Left renal cortex interstitium (tissue), 4 donors: ENCODE measurements around the gene IMMT. TPM values are rescaled to one million over a fixed set of nuclear protein-coding genes. Genes with fewer than 3 reads are reported as not detected.
"Not testable (repeated sequence)": the region's sequence is repeated elsewhere in the genome, so short reads cannot be mapped to it uniquely, and the experiment has no call there.

Experiments
- DNase-seq, 4 donors: peaks; one replicate each; pipeline ENCODE4 v3.0.0-alpha.2; 2013; ENCODE audit warnings: low read depth in 4 of 4, low spot score in 2 of 4, missing footprints in 1 of 4
- polyA plus RNA-seq, 4 donors: library from polyadenylated mRNA; unstranded; fragments of 120-200 nt; gene quantifications; one replicate each; pipeline ENCODE4 v1.2.1, GENCODE V29; 2013; ENCODE audit not compliant: insufficient read length in 4 of 4

IMMT gene
- polyA plus RNA-seq, result 100 to 1,000 TPM; 105 to 119 (median 107) TPM

- peak; percentile 87 to 93 (median 91) for DNase-seq
These were observed at the start of gene IMMT for GRCh38 chr2:86195055-86195807. Gene IMMT, minus strand, starts transcription at chr2:86195462. Its CDS starts 80 bp downstream, at chr2:86195382.

- DNase-seq, result not testable (repeated sequence)
These were observed 49.5 kb upstream of the IMMT start for GRCh38 chr2:86244781-86245180.

- DNase-seq, result no peak
These were observed 48.9 kb upstream of the IMMT start for GRCh38 chr2:86243950-86244733.

- no peak for DNase-seq
These were observed 48.0 kb upstream of the IMMT start for GRCh38 chr2:86243272-86243671.

- DNase-seq, result no peak
These were observed 46.3 kb upstream of the IMMT start for GRCh38 chr2:86241611-86242010.

GRCh38 chr2:86240251-86240650 lies 45.0 kb upstream of the IMMT start:
- DNase-seq, result no peak

- no peak for DNase-seq
These were observed 44.5 kb upstream of the IMMT start for GRCh38 chr2:86239745-86240144.

GRCh38 chr2:86239326-86239725 lies 44.1 kb upstream of the IMMT start:
- DNase-seq, result no peak

GRCh38 chr2:86238354-86238753 lies 43.1 kb upstream of the IMMT start:
- DNase-seq, result no peak

GRCh38 chr2:86237172-86237571 lies 41.9 kb upstream of the IMMT start:
- no peak for DNase-seq

GRCh38 chr2:86235196-86235980 lies 40.1 kb upstream of the IMMT start:
- no peak for DNase-seq

- DNase-seq, result no peak
These were observed 39.4 kb upstream of the IMMT start for GRCh38 chr2:86234563-86235131.

GRCh38 chr2:86233436-86233835 lies 38.2 kb upstream of the IMMT start:
- no peak for DNase-seq

GRCh38 chr2:86232910-86233309 lies 37.6 kb upstream of the IMMT start:
- no peak for DNase-seq

GRCh38 chr2:86232373-86232784 lies 37.1 kb upstream of the IMMT start:
- no peak for DNase-seq

- no peak for DNase-seq
These were observed 36.6 kb upstream of the IMMT start for GRCh38 chr2:86231680-86232372.

GRCh38 chr2:86230961-86231360 lies 35.7 kb upstream of the IMMT start:
- DNase-seq, result no peak

- DNase-seq, result no peak
These were observed 34.0 kb upstream of the IMMT start for GRCh38 chr2:86229221-86229620.

- not testable (repeated sequence) for DNase-seq
These were observed 33.3 kb upstream of the IMMT start for GRCh38 chr2:86228574-86228973.

GRCh38 chr2:86227685-86228084 lies 32.4 kb upstream of the IMMT start:
- DNase-seq, result no peak
